ENCODE data around the gene MECR.

Gene MECR

DNA sequence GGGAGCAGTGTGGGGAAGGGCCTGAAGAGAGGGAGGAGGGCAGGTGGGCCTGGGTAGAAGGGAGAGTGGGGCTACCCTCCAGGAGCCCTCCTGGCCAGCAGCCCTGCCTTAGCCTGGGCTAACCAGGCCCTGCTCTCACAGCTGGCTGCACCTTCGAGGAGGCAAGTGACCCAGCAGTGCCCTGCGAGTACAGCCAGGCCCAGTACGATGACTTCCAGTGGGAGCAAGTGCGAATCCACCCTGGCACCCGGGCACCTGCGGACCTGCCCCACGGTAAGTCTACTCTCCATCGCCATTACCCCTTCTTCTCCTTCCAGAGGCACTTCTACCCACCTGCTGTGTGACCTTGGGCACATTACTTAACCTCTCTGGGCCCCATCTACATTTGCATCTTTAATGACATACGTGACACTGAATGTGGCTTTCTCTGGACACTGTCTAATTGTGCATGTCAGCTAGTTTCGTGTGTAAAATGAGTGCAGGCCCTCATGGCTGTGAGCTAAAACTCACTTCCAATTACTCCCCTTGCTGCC is 24.5 kb upstream of the MECR start:
- Histone ChIP-seq H3K4me2 (ENCODE audit: low read depth, low read length) (no peak overlapping the region), H4K20me1 (ENCODE audit: insufficient read depth, low read length) (no peaks in the 10 kb centered on the region), H3K79me2 (ENCODE audit: low read length) (no peaks in the 10 kb centered on the region), H3K27ac (ENCODE audit: low read length) (no peak overlapping the region), H2AFZ (ENCODE audit: low read length) (no peak overlapping the region), H3K9me2 (replicated peaks; ENCODE audit: insufficient read depth, low read length) (no peaks in the 10 kb centered on the region), H3K27me3 (replicated peaks; ENCODE audit: insufficient read depth, low read length) (peaks cover 79% of the 10 kb centered on the region), H3F3A (ENCODE audit: insufficient read depth, low read length) (no peaks in the 10 kb centered on the region), H3K4me1 (ENCODE audit: low read length) (no peaks in the 10 kb centered on the region), H3K36me3 (replicated peaks; ENCODE audit: insufficient read depth, low read length) (no peaks in the 10 kb centered on the region), H3K9ac (ENCODE audit: low read length) (no peak overlapping the region), H3K4me3 (ENCODE audit: low read length) (no peak overlapping the region), H3K9me3 (replicated peaks; ENCODE audit: insufficient read depth, low read length) (no peaks in the 10 kb centered on the region)
- TF ChIP-seq CTCF (IDR thresholded peaks at IDR 0.05; ENCODE audit: low read length) (no peak), EZH2 (optimal IDR thresholded peaks at IDR 0.05; ENCODE audit: low read depth, low read length) (no peak), EZH2phosphoT487 (IDR thresholded peaks at IDR 0.05; ENCODE audit: low read length) (no peak)
- DNase-seq = no peak

DNA sequence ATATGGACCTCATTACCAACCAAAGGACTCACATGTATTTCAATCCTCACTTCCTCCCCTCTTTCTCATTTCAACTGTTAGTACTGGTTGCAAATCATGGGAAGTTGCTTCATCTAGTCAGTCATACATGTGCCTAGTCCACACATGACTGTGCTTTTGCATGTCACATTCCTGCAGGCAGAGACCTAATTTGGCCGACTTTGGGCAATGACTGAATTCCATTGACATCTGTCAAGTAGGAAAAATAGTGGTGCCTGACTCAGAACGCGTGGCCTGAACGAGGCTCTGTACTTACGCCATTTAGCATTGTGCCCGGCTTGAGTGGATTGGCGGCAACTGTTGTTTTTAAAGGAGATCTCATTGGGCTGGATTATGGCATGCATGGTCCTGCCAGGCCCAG is 23.6 kb upstream of the MECR start:
- Histone ChIP-seq H3K9ac (ENCODE audit: low read length) (no peak overlapping the region), H3K36me3 (replicated peaks; ENCODE audit: insufficient read depth, low read length) (no peaks in the 10 kb centered on the region), H3K4me2 (ENCODE audit: low read depth, low read length) (no peak overlapping the region), H3K27me3 (replicated peaks; ENCODE audit: insufficient read depth, low read length) (peaks cover 85% of the 10 kb centered on the region), H3K27ac (ENCODE audit: low read length) (no peak overlapping the region), H3K4me1 (ENCODE audit: low read length) (no peaks in the 10 kb centered on the region), H3K4me3 (ENCODE audit: low read length) (no peak overlapping the region), H3K9me2 (replicated peaks; ENCODE audit: insufficient read depth, low read length) (no peaks in the 10 kb centered on the region), H3K9me3 (replicated peaks; ENCODE audit: insufficient read depth, low read length) (no peaks in the 10 kb centered on the region), H3F3A (ENCODE audit: insufficient read depth, low read length) (no peaks in the 10 kb centered on the region), H4K20me1 (ENCODE audit: insufficient read depth, low read length) (no peaks in the 10 kb centered on the region), H2AFZ (ENCODE audit: low read length) (no peak overlapping the region), H3K79me2 (ENCODE audit: low read length) (no peaks in the 10 kb centered on the region)
- TF ChIP-seq EZH2 (optimal IDR thresholded peaks at IDR 0.05; ENCODE audit: low read depth, low read length) (no peak), EZH2phosphoT487 (IDR thresholded peaks at IDR 0.05; ENCODE audit: low read length) (no peak), CTCF (IDR thresholded peaks at IDR 0.05; ENCODE audit: low read length) (no peak)
- DNase-seq = no peak

- Histone ChIP-seq H3K9me3 (replicated peaks; ENCODE audit: insufficient read depth, low read length) (no peaks in the 10 kb centered on the region), H3K4me2 (ENCODE audit: low read depth, low read length) (no peak overlapping the region), H3K9ac (ENCODE audit: low read length) (no peak overlapping the region), H3K79me2 (ENCODE audit: low read length) (no peaks in the 10 kb centered on the region), H3F3A (ENCODE audit: insufficient read depth, low read length) (no peaks in the 10 kb centered on the region), H3K9me2 (replicated peaks; ENCODE audit: insufficient read depth, low read length) (no peaks in the 10 kb centered on the region), H3K27ac (ENCODE audit: low read length) (no peak overlapping the region), H3K27me3 (replicated peaks; ENCODE audit: insufficient read depth, low read length) (peaks cover 86% of the 10 kb centered on the region), H3K4me1 (ENCODE audit: low read length) (no peaks in the 10 kb centered on the region), H4K20me1 (ENCODE audit: insufficient read depth, low read length) (no peaks in the 10 kb centered on the region), H3K36me3 (replicated peaks; ENCODE audit: insufficient read depth, low read length) (no peaks in the 10 kb centered on the region), H2AFZ (ENCODE audit: low read length) (no peak overlapping the region), H3K4me3 (ENCODE audit: low read length) (no peak overlapping the region)
- no peak for DNase-seq
- TF ChIP-seq CTCF (IDR thresholded peaks at IDR 0.05; ENCODE audit: low read length) (no peak), EZH2 (optimal IDR thresholded peaks at IDR 0.05; ENCODE audit: low read depth, low read length) (no peak), EZH2phosphoT487 (IDR thresholded peaks at IDR 0.05; ENCODE audit: low read length) (no peak)
These were observed 22.4 kb upstream of the MECR start for GRCh38 chr1:29253180-29253579.
